ENCODE results near the gene SLC2A9.

The SLC2A9 gene

DNA sequence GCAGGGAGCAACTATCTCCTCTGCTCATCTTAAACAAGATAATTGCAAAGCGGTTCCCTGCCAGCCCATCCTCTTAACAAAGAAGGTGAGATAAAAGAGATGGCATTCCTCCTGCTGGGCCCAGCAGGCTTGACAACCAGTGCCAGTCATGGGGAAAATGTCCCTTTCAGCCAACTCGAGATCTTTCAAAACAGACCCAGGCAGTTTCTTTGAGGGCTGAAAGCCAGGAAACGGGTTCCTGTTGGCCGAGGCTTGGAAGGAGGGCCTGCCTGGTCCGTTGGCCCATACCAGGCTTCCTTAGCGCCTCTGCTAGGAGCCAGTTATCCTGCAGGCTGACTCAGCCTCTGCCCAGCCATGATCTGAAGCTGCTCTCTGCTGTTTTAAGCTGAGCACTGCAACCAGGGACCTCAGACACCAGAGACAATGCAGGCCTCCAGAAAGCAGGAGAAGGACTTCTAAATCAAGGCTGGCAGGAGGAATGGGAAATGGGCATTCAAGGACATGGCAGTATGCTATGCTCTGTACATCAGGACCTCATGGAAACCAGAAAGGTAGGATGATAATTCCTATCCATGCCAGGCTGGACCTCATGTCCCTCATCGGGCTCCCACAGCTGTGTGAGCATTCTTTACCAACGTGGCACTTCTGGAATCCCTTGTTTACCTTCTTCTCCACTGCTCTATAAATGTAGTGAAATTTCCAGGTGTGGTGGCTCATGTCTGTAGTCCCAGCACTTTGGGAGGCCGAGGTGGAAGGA lies 42.4 kb upstream of the SLC2A9 start:
- TF ChIP-seq TAF1 (IDR thresholded peaks at IDR 0.05; ENCODE audit: borderline replicate concordance, insufficient read depth, low read length) (no peak), FOXP2 (optimal IDR thresholded peaks at IDR 0.05; ENCODE audit: borderline replicate concordance, extremely low read depth, extremely low read length, insufficient read depth) (no peak), REST (IDR thresholded peaks at IDR 0.05; ENCODE audit: insufficient read depth in 1 of 2, low read depth in 2 of 2, low read length in 2 of 2) (no peak), POLR2AphosphoS5 (IDR thresholded peaks at IDR 0.05; ENCODE audit: low read depth, low read length) (no peak), SIN3A (IDR thresholded peaks at IDR 0.05; ENCODE audit: borderline replicate concordance, insufficient read depth, low read length) (no peak)

DNA sequence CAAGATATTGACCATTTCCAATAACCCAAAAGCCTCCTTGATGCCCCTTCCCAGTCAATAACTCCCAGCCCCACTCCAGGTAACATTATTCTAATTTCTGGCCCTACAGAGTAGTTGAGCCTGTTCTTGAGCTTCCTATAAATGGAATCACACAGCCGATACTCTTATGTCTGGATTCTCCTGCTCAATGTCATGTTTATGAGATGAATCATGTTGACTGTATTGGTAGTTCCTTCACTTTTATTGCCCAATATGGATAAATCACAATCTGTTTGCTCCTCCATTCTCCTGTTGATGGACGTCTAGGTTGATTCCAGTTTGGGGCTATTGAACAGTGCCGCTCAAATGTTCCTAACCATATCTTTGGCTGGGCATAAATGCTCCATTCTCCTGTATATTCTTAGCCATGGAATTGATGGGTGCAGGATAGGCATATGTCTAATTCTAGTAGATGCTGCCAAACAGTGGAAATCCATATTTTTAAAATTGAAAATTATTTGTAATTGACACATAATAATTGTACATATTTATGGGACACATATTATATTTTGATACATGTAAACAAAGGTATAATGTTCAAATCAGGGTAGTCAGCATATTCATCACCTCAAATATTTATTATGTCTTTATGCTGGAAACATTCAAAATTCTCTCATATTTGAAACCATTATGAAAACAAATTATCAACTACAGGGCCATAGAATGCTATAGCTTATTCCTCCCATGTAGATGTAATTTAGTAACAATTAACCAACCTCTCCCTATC lies 40.5 kb upstream of the SLC2A9 start:
- TF ChIP-seq POLR2AphosphoS5 (IDR thresholded peaks at IDR 0.05; ENCODE audit: low read depth, low read length), result no peak
- TF ChIP-seq FOXP2 (optimal IDR thresholded peaks at IDR 0.05; ENCODE audit: borderline replicate concordance, extremely low read depth, extremely low read length, insufficient read depth), result no peak

DNA sequence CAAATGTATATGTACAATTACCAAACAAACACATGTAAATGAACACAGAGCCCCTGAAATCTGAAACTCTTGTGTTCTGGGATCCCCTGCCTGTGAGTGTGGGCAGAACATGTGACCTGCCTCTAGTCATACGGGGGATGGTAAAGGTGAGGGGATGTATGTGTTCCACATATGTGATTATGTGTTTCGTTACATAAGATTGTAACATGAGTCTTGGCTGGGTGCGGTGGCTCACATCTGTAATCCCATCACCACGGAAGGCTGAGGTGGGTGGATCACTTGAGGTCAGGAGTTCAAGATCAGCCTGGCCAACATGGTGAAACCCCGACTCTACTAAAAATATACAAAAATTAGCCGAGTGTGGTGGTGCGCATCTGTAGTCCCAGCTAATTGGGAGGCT lies 37.1 kb upstream of the SLC2A9 start:
- TF ChIP-seq FOXP2 (optimal IDR thresholded peaks at IDR 0.05; ENCODE audit: borderline replicate concordance, extremely low read depth, extremely low read length, insufficient read depth) (no peak), SIN3A (IDR thresholded peaks at IDR 0.05; ENCODE audit: borderline replicate concordance, insufficient read depth, low read length) (no peak), REST (IDR thresholded peaks at IDR 0.05; ENCODE audit: insufficient read depth in 1 of 2, low read depth in 2 of 2, low read length in 2 of 2) (no peak), POLR2AphosphoS5 (IDR thresholded peaks at IDR 0.05; ENCODE audit: low read depth, low read length) (no peak), TAF1 (IDR thresholded peaks at IDR 0.05; ENCODE audit: borderline replicate concordance, insufficient read depth, low read length) (no peak)

DNA sequence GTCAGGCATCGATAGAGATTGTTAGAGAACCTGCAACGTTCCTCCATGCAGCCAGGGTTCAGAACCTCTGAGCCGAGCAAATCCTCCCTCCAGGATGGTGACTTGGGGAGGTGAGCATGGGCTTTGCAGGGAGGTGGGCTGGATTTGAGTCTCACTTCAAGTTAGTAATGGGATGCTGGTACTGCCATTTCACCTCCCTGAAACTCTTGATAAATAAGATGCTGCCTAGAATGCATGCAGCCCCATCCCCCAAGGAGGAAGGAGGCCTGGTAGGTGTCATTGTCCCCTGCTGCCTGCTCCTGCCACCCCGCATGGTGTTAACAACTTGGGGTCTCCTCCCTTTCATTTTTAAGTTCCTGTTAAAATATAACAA lies 35.7 kb upstream of the SLC2A9 start:
- TF ChIP-seq TAF1 (IDR thresholded peaks at IDR 0.05; ENCODE audit: borderline replicate concordance, insufficient read depth, low read length), result no peak
- TF ChIP-seq POLR2AphosphoS5 (IDR thresholded peaks at IDR 0.05; ENCODE audit: low read depth, low read length), result no peak
- TF ChIP-seq SIN3A (IDR thresholded peaks at IDR 0.05; ENCODE audit: borderline replicate concordance, insufficient read depth, low read length), result no peak
- TF ChIP-seq REST (IDR thresholded peaks at IDR 0.05; ENCODE audit: insufficient read depth in 1 of 2, low read depth in 2 of 2, low read length in 2 of 2), result no peak
- no peak for TF ChIP-seq FOXP2 (optimal IDR thresholded peaks at IDR 0.05; ENCODE audit: borderline replicate concordance, extremely low read depth, extremely low read length, insufficient read depth)

DNA sequence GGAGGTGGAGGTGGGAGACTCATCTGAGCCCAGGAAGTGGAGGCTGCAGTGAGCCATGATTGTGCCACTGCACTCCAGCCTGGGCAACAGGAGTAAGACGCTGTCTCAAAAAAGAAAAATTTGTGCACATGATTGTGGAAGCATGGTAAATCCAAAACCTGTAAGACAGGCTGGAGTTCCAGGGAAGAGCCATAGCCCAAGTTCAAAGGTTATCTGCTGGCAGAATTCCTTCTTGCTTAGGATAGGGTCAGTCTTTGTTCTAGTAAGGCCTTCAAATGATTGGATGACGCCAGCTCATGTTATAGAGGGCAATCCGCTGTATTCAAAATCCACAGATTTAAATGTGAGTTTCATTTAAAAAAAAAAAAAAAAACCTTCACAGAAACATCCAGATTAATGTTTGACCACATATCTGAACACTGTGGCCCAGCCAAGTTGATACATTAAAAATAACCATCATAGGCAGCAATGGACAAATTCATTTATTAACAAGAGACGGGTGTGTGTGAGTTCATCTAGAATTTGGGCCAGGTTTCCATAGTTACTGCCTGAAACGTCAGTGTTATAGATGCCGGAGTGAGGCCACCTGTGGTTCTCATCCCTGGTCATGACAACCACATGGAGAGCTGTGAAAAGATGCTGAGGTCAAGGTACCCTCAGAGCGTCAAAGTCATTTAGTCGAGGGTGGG lies 35.2 kb upstream of the SLC2A9 start:
- TF ChIP-seq REST (IDR thresholded peaks at IDR 0.05; ENCODE audit: insufficient read depth in 1 of 2, low read depth in 2 of 2, low read length in 2 of 2) (no peak), POLR2AphosphoS5 (IDR thresholded peaks at IDR 0.05; ENCODE audit: low read depth, low read length) (no peak), SIN3A (IDR thresholded peaks at IDR 0.05; ENCODE audit: borderline replicate concordance, insufficient read depth, low read length) (no peak), FOXP2 (optimal IDR thresholded peaks at IDR 0.05; ENCODE audit: borderline replicate concordance, extremely low read depth, extremely low read length, insufficient read depth) (no peak), TAF1 (IDR thresholded peaks at IDR 0.05; ENCODE audit: borderline replicate concordance, insufficient read depth, low read length) (no peak)
